ENCODE data around the gene TIAM2.

- TF ChIP-seq EZH2 (IDR thresholded peaks at IDR 0.05), result no peak
- TF ChIP-seq POLR2AphosphoS5 (IDR thresholded peaks at IDR 0.05; ENCODE audit: borderline replicate concordance, low read depth, low read length), result no peak
Observed at GRCh38 chr6:155042983-155043382, 47.9 kb downstream of the TIAM2 start.
